Mammary epithelial cell (primary cell): ENCODE results near the gene STXBP4.

ENCODE experiments used
- EZH2 ChIP-seq: IDR thresholded peaks from 2 replicates; pipeline ENCODE4 v1.6.1; 2012; ENCODE audit warnings: low read length, inconsistent platforms, borderline replicate concordance
- TF ChIP-seq, protein P1 (sequence below), 2 donors: IDR thresholded peaks in 1 of 2; conservative IDR thresholded peaks in 1 of 2; 2 replicates each; pipeline ENCODE4 v1.5.1; 2011 to 2012; ENCODE audit warnings: inconsistent platforms in 2 of 2, low read length in 2 of 2, mild to moderate bottlenecking in 2 of 2, control low read depth in 1 of 2, low read depth in 1 of 2; ENCODE audit not compliant: insufficient read depth in 1 of 2; ENCODE audit errors: extremely low read depth in 1 of 2

DNA sequence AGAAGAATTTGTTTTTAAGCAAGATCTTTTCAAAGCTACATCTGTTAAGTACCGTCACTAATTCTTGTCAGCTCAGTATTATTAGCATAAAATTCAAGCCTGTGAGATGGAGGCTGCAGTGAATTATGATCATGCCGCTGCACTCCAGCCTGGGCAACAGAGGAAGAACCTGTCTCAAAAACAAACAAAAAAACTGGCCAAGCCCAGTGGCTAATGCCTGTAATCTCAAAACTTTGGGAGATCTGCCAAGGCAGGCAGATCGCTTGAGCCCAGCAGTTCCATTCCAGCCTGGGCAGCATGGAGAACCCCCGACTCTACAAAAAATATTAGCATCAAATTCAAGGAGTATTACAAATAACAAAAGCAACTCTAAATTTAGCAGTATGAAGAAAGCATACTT is 88.0 kb downstream of the STXBP4 start:
- TF ChIP-seq, protein P1, sequence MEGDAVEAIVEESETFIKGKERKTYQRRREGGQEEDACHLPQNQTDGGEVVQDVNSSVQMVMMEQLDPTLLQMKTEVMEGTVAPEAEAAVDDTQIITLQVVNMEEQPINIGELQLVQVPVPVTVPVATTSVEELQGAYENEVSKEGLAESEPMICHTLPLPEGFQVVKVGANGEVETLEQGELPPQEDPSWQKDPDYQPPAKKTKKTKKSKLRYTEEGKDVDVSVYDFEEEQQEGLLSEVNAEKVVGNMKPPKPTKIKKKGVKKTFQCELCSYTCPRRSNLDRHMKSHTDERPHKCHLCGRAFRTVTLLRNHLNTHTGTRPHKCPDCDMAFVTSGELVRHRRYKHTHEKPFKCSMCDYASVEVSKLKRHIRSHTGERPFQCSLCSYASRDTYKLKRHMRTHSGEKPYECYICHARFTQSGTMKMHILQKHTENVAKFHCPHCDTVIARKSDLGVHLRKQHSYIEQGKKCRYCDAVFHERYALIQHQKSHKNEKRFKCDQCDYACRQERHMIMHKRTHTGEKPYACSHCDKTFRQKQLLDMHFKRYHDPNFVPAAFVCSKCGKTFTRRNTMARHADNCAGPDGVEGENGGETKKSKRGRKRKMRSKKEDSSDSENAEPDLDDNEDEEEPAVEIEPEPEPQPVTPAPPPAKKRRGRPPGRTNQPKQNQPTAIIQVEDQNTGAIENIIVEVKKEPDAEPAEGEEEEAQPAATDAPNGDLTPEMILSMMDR (conservative IDR thresholded peaks at IDR 0.05 in 1 of 2, IDR thresholded peaks at IDR 0.05 in 1 of 2; ENCODE audit: extremely low read depth in 1 of 2, insufficient read depth in 1 of 2, low read depth in 1 of 2, low read length in 2 of 2), result no peak
- no peak for TF ChIP-seq EZH2
